Panc1 (cell line): ENCODE data around the gene EIF3J. TPM values are rescaled to one million over a fixed set of nuclear protein-coding genes. Genes with fewer than 3 reads are reported as not detected.
A peak's percentile ranks its signal among the peaks of the same experiment; 100 is the strongest.
"Not testable (repeated sequence)": the region's sequence is repeated elsewhere in the genome, so short reads cannot be mapped to it uniquely, and the experiment has no call there.

ENCODE experiments used
- ATAC-seq: fragments of 200-7000 bp; cut with Tn5 transposase; 2 replicates; pipeline ENCODE4 v1.9.1; 2020; ENCODE audit warnings: mild to moderate bottlenecking, moderate library complexity
- BruUV-seq: library from RNA; stranded (reverse); fragments of 400-500 nt; replicated peaks from 2 replicates; lab custom pipeline; 2021; lab: Mats Ljungman, UMichigan
- CTCF ChIA-PET: fragments of 300-600 bp; sonication (Branson Sonifier 250); formaldehyde crosslinking; loops from one replicate; lab custom pipeline; 2022; ENCODE audit warnings: antibody characterized with exemption; lab: Charles Lee
- POLR2A ChIA-PET: fragments of 300-600 bp; sonication (Branson Sonifier 250); formaldehyde crosslinking; loops from one replicate; lab custom pipeline; 2022; ENCODE audit warnings: antibody characterized with exemption; lab: Charles Lee
- DNase-seq: peaks from one replicate; pipeline ENCODE4 v3.0.0-alpha.2; 2010; ENCODE audit warnings: low read depth, low spot score
- H3K27ac ChIP-seq: 2 replicates; pipeline ENCODE4 v1.5.1; 2011; ENCODE audit warnings: mild to moderate bottlenecking, low read length, inconsistent platforms
- H3K27me3 ChIP-seq: fragments of 200-500 bp; sonication (Bioruptor generic); 2 replicates; pipeline ENCODE4 v1.6.0; 2014; ENCODE audit warnings: low read length, inconsistent platforms; ENCODE audit not compliant: control insufficient read depth, insufficient read depth
- H3K36me3 ChIP-seq: fragments of 200-500 bp; sonication (Bioruptor generic); 2 replicates; pipeline ENCODE4 v1.5.1; 2014; ENCODE audit warnings: inconsistent platforms, mild to moderate bottlenecking, low read length, moderate library complexity; ENCODE audit not compliant: control insufficient read depth, insufficient read depth
- H3K4me1 ChIP-seq: 2 replicates; pipeline ENCODE4 v1.5.1; 2011; ENCODE audit warnings: inconsistent platforms, mild to moderate bottlenecking, low read length, moderate library complexity; ENCODE audit not compliant: control insufficient read depth, insufficient read depth
- H3K4me3 ChIP-seq, 2 experiments: 2 replicates each; pipeline ENCODE4 v1.5.1; 2011 to 2012; ENCODE audit warnings: low read depth in 2 of 2, low read length in 2 of 2, mild to moderate bottlenecking in 2 of 2, inconsistent platforms in 1 of 2, moderate library complexity in 1 of 2
- H3K9me3 ChIP-seq: fragments of 200-500 bp; sonication (Bioruptor generic); 2 replicates; pipeline ENCODE4 v1.5.1; 2014; ENCODE audit warnings: low read depth, mild to moderate bottlenecking, inconsistent platforms, low read length, moderate library complexity; ENCODE audit not compliant: control insufficient read depth, insufficient read depth
- CTCF ChIP-seq: fragments of 450-650 bp; IDR thresholded peaks from 2 replicates; pipeline ENCODE4 v1.5.1; 2017; ENCODE audit warnings: mild to moderate bottlenecking
- POLR2AphosphoS5 ChIP-seq: IDR thresholded peaks from 2 replicates; pipeline ENCODE4 v1.6.1; 2012; ENCODE audit warnings: mild to moderate bottlenecking, low read depth, low read length, moderate library complexity
- SIN3A ChIP-seq: IDR thresholded peaks from 2 replicates; pipeline ENCODE4 v1.6.1; 2012; ENCODE audit warnings: low read depth, mild to moderate bottlenecking, low read length, moderate library complexity, borderline replicate concordance; ENCODE audit not compliant: insufficient read depth
- TCF7L2 ChIP-seq: IDR thresholded peaks from 2 replicates; pipeline ENCODE4 v1.6.1; 2011; ENCODE audit warnings: mild to moderate bottlenecking, low read depth, low read length, inconsistent platforms
- in situ Hi-C: cut with HindIII; loops from 2 replicates; pipeline ENCODE4 v1.10.0; 2016; ENCODE audit warnings: low sequenced_read_pairs, low pct_unique_long_range_greater_than_20kb
- intact Hi-C: fragments of 100-400 bp; cut with micrococcal nuclease; formaldehyde crosslinking; loops from one replicate; pipeline ENCODE4 v1.10.0; 2022; ENCODE audit not compliant: unreplicated experiment
- total RNA-seq: library from RNA; stranded (reverse); gene quantifications from one replicate; pipeline ENCODE4 v1.2.1, GENCODE V29; 2021; ENCODE audit not compliant: unreplicated experiment
- TF ChIP-seq, protein P1 (sequence below), 2 experiments: IDR thresholded peaks; 2 replicates each; pipeline ENCODE4 v1.6.1; 2011 to 2012; ENCODE audit warnings: low read depth in 2 of 2, control low read depth in 1 of 2, low read length in 1 of 2, mild to moderate bottlenecking in 1 of 2, moderate library complexity in 1 of 2; ENCODE audit not compliant: insufficient read depth in 1 of 2

The EIF3J gene
- total RNA-seq, 1 experiment from 2014 or later: 128 TPM

GRCh38 chr15:44529864-44530604 lies 6.9 kb upstream of the EIF3J start:
- TF ChIP-seq, protein P1, sequence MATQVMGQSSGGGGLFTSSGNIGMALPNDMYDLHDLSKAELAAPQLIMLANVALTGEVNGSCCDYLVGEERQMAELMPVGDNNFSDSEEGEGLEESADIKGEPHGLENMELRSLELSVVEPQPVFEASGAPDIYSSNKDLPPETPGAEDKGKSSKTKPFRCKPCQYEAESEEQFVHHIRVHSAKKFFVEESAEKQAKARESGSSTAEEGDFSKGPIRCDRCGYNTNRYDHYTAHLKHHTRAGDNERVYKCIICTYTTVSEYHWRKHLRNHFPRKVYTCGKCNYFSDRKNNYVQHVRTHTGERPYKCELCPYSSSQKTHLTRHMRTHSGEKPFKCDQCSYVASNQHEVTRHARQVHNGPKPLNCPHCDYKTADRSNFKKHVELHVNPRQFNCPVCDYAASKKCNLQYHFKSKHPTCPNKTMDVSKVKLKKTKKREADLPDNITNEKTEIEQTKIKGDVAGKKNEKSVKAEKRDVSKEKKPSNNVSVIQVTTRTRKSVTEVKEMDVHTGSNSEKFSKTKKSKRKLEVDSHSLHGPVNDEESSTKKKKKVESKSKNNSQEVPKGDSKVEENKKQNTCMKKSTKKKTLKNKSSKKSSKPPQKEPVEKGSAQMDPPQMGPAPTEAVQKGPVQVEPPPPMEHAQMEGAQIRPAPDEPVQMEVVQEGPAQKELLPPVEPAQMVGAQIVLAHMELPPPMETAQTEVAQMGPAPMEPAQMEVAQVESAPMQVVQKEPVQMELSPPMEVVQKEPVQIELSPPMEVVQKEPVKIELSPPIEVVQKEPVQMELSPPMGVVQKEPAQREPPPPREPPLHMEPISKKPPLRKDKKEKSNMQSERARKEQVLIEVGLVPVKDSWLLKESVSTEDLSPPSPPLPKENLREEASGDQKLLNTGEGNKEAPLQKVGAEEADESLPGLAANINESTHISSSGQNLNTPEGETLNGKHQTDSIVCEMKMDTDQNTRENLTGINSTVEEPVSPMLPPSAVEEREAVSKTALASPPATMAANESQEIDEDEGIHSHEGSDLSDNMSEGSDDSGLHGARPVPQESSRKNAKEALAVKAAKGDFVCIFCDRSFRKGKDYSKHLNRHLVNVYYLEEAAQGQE (IDR thresholded peaks at IDR 0.05; ENCODE audit: insufficient read depth in 1 of 2, low read depth in 2 of 2, low read length in 1 of 2): no peak
- no peak for TF ChIP-seq TCF7L2
- peak; percentile 37 for TF ChIP-seq POLR2AphosphoS5
- DNase-seq: no peak
- ATAC-seq: peak; percentile 43; the same call in 1 of the 2 replicates
- POLR2A ChIA-PET: no interaction called here
- intact Hi-C loops: no loop called here
- no peaks in the 10 kb centered on the region for H3K27me3 ChIP-seq
- CTCF ChIA-PET: no interaction called here
- H3K27ac ChIP-seq: no peak overlapping the region
- H3K4me1 ChIP-seq: no peaks in the 10 kb centered on the region
- BruUV-seq: no TSS peak
- no peaks in the 10 kb centered on the region for H3K9me3 ChIP-seq
- in situ Hi-C loops: no loop called here
- peaks cover 7% of the 10 kb centered on the region; the same call in 1 of the 2 replicates for H3K36me3 ChIP-seq
- no peak overlapping the region for H3K4me3 ChIP-seq

DNA sequence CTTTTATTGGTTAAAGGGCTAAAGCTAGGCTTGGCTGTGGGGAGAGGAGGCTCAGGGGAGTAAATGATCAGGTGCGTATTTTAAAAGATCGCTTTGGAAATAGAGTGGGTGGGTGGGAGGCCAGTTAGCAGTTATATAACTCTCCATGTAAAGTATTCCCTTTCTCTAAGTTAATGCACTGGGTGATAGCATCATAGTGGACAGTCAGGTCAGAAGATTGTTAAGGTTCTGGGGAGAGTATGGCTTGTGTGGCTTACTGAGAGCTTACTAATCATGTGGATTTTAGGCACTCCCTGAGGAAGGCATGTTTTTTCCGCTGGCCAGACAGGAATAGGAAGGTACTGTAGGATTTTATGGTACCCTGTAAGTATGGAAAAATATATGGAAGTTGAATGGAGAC lies 6.3 kb upstream of the EIF3J start:
- Histone ChIP-seq H3K9me3 (no peaks in the 10 kb centered on the region), H3K4me3 (no peak overlapping the region), H3K4me1 (peaks cover 2% of the 10 kb centered on the region; the same call in 1 of the 2 replicates), H3K36me3 (peaks cover 7% of the 10 kb centered on the region; the same call in 1 of the 2 replicates), H3K27me3 (no peaks in the 10 kb centered on the region), H3K27ac (no peak overlapping the region)
- in situ Hi-C loops (no loop called here), intact Hi-C loops (no loop called here)
- ChIA-PET POLR2A (no interaction called here), CTCF (no interaction called here)
- no TSS peak for BruUV-seq
- ATAC-seq (no peak), DNase-seq (no peak)
- TF ChIP-seq POLR2AphosphoS5 (peak; percentile 56), CTCF (no peak), SIN3A (no peak), TCF7L2 (no peak)
- TF ChIP-seq, protein P1 (IDR thresholded peaks at IDR 0.05; ENCODE audit: insufficient read depth in 1 of 2, low read depth in 2 of 2, low read length in 1 of 2): no peak

GRCh38 chr15:44532275-44532674 lies 4.7 kb upstream of the EIF3J start:
- DNase-seq, H3K27ac ChIP-seq, H3K27me3 ChIP-seq, H3K4me3 ChIP-seq, BruUV-seq, H3K9me3 ChIP-seq, intact Hi-C loops, H3K4me1 ChIP-seq, H3K36me3 ChIP-seq, ATAC-seq, in situ Hi-C loops: not testable (repeated sequence)
- ChIA-PET POLR2A (interaction anchor here (0.6 kb wide), 1 partner anchor 1467 kb away, joined by 3 read pairs; no protein-coding TSS in a partner anchor), CTCF (interaction anchor here (0.6 to 0.7 kb wide), 2 partner anchors 10 to 39 kb away, joined by 6 to 9 read pairs; no protein-coding TSS in a partner anchor)
